Kidney glomerular epithelial cell (primary cell): ENCODE measurements around the gene DIP2C.
"Not testable (repeated sequence)": the region's sequence is repeated elsewhere in the genome, so short reads cannot be mapped to it uniquely, and the experiment has no call there.

Experiments used
- DNase-seq: peaks from one replicate; lab custom pipeline; 2025; lab: John Stamatoyannopoulos, UW

The DIP2C gene

GRCh38 chr10:412109-412508 lies 277.4 kb downstream of the DIP2C start:
- no peak for DNase-seq

- no peak for DNase-seq
Measured at GRCh38 chr10:411603-412002, 277.9 kb downstream of the DIP2C start.

- no peak for DNase-seq
Measured at GRCh38 chr10:409408-410040, 279.9 kb downstream of the DIP2C start.

GRCh38 chr10:408236-408635 lies 281.2 kb downstream of the DIP2C start:
- no peak for DNase-seq

GRCh38 chr10:406976-407375 lies 282.5 kb downstream of the DIP2C start:
- DNase-seq = no peak

GRCh38 chr10:405648-406047 lies 283.8 kb downstream of the DIP2C start:
- no peak for DNase-seq

- no peak for DNase-seq
Measured at GRCh38 chr10:404991-405390, 284.5 kb downstream of the DIP2C start.

- no peak for DNase-seq
Measured at GRCh38 chr10:404346-404745, 285.1 kb downstream of the DIP2C start.

- no peak for DNase-seq
Measured at GRCh38 chr10:398954-399353, 290.5 kb downstream of the DIP2C start.

GRCh38 chr10:397321-398068 lies 292.0 kb downstream of the DIP2C start:
- no peak for DNase-seq

GRCh38 chr10:396535-397220 lies 292.8 kb downstream of the DIP2C start:
- DNase-seq = no peak

GRCh38 chr10:396107-396506 lies 293.4 kb downstream of the DIP2C start:
- no peak for DNase-seq

- no peak for DNase-seq
Measured at GRCh38 chr10:395665-396064, 293.8 kb downstream of the DIP2C start.

- not testable (repeated sequence) for DNase-seq
Measured at GRCh38 chr10:394439-395101, 294.9 kb downstream of the DIP2C start.

GRCh38 chr10:393787-394438 lies 295.6 kb downstream of the DIP2C start:
- no peak for DNase-seq

GRCh38 chr10:393106-393745 lies 296.2 kb downstream of the DIP2C start:
- no peak for DNase-seq

GRCh38 chr10:392705-393037 lies 296.8 kb downstream of the DIP2C start:
- DNase-seq = no peak

- DNase-seq = no peak
Measured at GRCh38 chr10:391847-392704, 297.4 kb downstream of the DIP2C start.

- DNase-seq = no peak
Measured at GRCh38 chr10:391305-391704, 298.2 kb downstream of the DIP2C start.

GRCh38 chr10:390449-391100 lies 298.9 kb downstream of the DIP2C start:
- no peak for DNase-seq
